M059J (cell line): ENCODE data around the gene RETREG1. TPM values are rescaled to one million over a fixed set of nuclear protein-coding genes. Genes with fewer than 3 reads are reported as not detected.
"Not testable (repeated sequence)": the region's sequence is repeated elsewhere in the genome, so short reads cannot be mapped to it uniquely, and the experiment has no call there.

Experiments
- DNase-seq: peaks from one replicate; pipeline ENCODE4 v3.0.0-alpha.2; 2012; ENCODE audit warnings: low read depth
- total RNA-seq: library from RNA; depleted of rRNA; stranded (reverse); fragments of >200 nt; shearing (Covaris generic); gene quantifications from 2 replicates; pipeline ENCODE4 v1.2.3, GENCODE V29; 2014; rRNA removed

RETREG1 gene
- total RNA-seq, 1 experiment from 2014 or later: 2.2 TPM

GRCh38 chr5:16456103-16456832 lies 160.5 kb downstream of the RETREG1 start:
- DNase-seq: peak; percentile 69

- DNase-seq: no peak
Measured at GRCh38 chr5:16455668-16456067, 161.1 kb downstream of the RETREG1 start.

- no peak for DNase-seq
Measured at GRCh38 chr5:16454686-16455085, 162.1 kb downstream of the RETREG1 start.

GRCh38 chr5:16453609-16454008 lies 163.2 kb downstream of the RETREG1 start:
- no peak for DNase-seq

- DNase-seq: no peak
Measured at GRCh38 chr5:16450163-16450562, 166.6 kb downstream of the RETREG1 start.

GRCh38 chr5:16446993-16447392 lies 169.8 kb downstream of the RETREG1 start:
- no peak for DNase-seq

- peak; percentile 22 for DNase-seq
Measured at GRCh38 chr5:16437977-16438376, 178.8 kb downstream of the RETREG1 start.

GRCh38 chr5:16436065-16436682 lies 180.6 kb downstream of the RETREG1 start:
- DNase-seq: not testable (repeated sequence)

- DNase-seq: no peak
Measured at GRCh38 chr5:16431490-16431889, 185.3 kb downstream of the RETREG1 start.

GRCh38 chr5:16430349-16431089 lies 186.3 kb downstream of the RETREG1 start:
- DNase-seq: no peak

GRCh38 chr5:16428359-16428758 lies 188.4 kb downstream of the RETREG1 start:
- DNase-seq: no peak

- no peak for DNase-seq
Measured at GRCh38 chr5:16427587-16427986, 189.2 kb downstream of the RETREG1 start.

Other genes with a start within 250 kb of the RETREG1 start
- gene ZNF622, start 151.2 kb downstream of the RETREG1 start, total RNA-seq: 25.9 and 49.3 TPM in 2 replicates